Lower leg skin (tissue), 3 donors: ENCODE measurements around the gene SLC9A9.

ENCODE experiments used
- CTCF ChIP-seq, 3 donors: fragments of 450-650 bp; IDR thresholded peaks; one replicate each; pipeline ENCODE4 v1.5.1; 2016; ENCODE audit warnings: antibody characterized with exemption in 3 of 3, mild to moderate bottlenecking in 3 of 3, moderate library complexity in 2 of 3
- POLR2A ChIP-seq, 2 donors: fragments of 450-650 bp; IDR thresholded peaks; one replicate each; pipeline ENCODE4 v1.6.1; 2016 to 2017; ENCODE audit warnings: antibody characterized with exemption in 2 of 2, mild to moderate bottlenecking in 1 of 2, moderate library complexity in 1 of 2

GRCh38 chr3:143244516-143245063, 603.7 kb downstream of the SLC9A9 start:
- no peak for TF ChIP-seq CTCF (IDR thresholded peaks at IDR 0.05)
- no peak for TF ChIP-seq POLR2A (IDR thresholded peaks at IDR 0.05)
